Liver (tissue), 9 donors: ENCODE data around the gene ZMYM2. TPM values are rescaled to one million over a fixed set of nuclear protein-coding genes. Genes with fewer than 3 reads are reported as not detected.

Experiments
- DNase-seq: peaks from one replicate; pipeline ENCODE4 v3.0.0-alpha.2; 2017; ENCODE audit warnings: low spot score
- H3K27ac ChIP-seq, 2 donors: one replicate each; pipeline ENCODE4 v1.7.0; 2013; ENCODE audit warnings: inconsistent platforms in 2 of 2, low read length in 2 of 2, control low read depth in 1 of 2, low read depth in 1 of 2, mild to moderate bottlenecking in 1 of 2
- H3K27me3 ChIP-seq, 4 donors: one replicate each; pipeline versions ENCODE4 v1.6.1 to v1.7.0; 2013; ENCODE audit warnings: low read length in 3 of 4, inconsistent platforms in 1 of 4, mild to moderate bottlenecking in 1 of 4, moderate library complexity in 1 of 4; ENCODE audit not compliant: control insufficient read depth in 4 of 4, insufficient read depth in 4 of 4
- H3K36me3 ChIP-seq, 4 donors: one replicate each; pipeline versions ENCODE4 v1.6.1 to v1.7.0; 2013; ENCODE audit warnings: low read length in 3 of 4, mild to moderate bottlenecking in 3 of 4, low read depth in 1 of 4, moderate library complexity in 1 of 4; ENCODE audit not compliant: control insufficient read depth in 4 of 4, insufficient read depth in 3 of 4
- H3K4me1 ChIP-seq, 4 donors: one replicate each; pipeline versions ENCODE4 v1.6.1 to v1.7.0; 2013; ENCODE audit warnings: low read length in 3 of 4, mild to moderate bottlenecking in 3 of 4, moderate library complexity in 1 of 4; ENCODE audit not compliant: control insufficient read depth in 4 of 4, insufficient read depth in 4 of 4
- H3K4me3 ChIP-seq, 3 donors: one replicate each; pipeline versions ENCODE4 v1.6.1 to v1.7.0; 2013; ENCODE audit warnings: low read length in 3 of 3, control low read depth in 1 of 3, low read depth in 1 of 3, mild to moderate bottlenecking in 1 of 3
- H3K9ac ChIP-seq, 2 donors: one replicate each; pipeline ENCODE4 v1.7.0; 2013; ENCODE audit warnings: low read length in 2 of 2, mild to moderate bottlenecking in 2 of 2, moderate library complexity in 2 of 2, control low read depth in 1 of 2, low read depth in 1 of 2
- H3K9me3 ChIP-seq, 4 donors: one replicate each; pipeline versions ENCODE4 v1.6.1 to v1.7.0; 2013; ENCODE audit warnings: low read length in 3 of 4; ENCODE audit not compliant: control insufficient read depth in 4 of 4
- ATF3 ChIP-seq: IDR thresholded peaks from 2 replicates; pipeline ENCODE4 v1.6.1; 2016; ENCODE audit warnings: antibody characterized with exemption
- CTCF ChIP-seq: fragments of 150-350 bp; IDR thresholded peaks from 2 replicates; pipeline ENCODE4 v1.5.1; 2017; ENCODE audit warnings: improper control_type of control experiment, low read depth, low read length; ENCODE audit not compliant: missing input control
- EGR1 ChIP-seq, 2 donors: IDR thresholded peaks; 2 replicates each; pipeline ENCODE4 v1.6.1; 2016 to 2018; ENCODE audit warnings: antibody characterized with exemption in 2 of 2, low read depth in 2 of 2
- FOXA1 ChIP-seq: IDR thresholded peaks from 2 replicates; pipeline ENCODE4 v1.6.1; 2016; ENCODE audit warnings: antibody characterized with exemption
- FOXA2 ChIP-seq: IDR thresholded peaks from 2 replicates; pipeline ENCODE4 v1.6.1; 2016; ENCODE audit warnings: antibody characterized with exemption
- HNF4A ChIP-seq, 2 donors: conservative IDR thresholded peaks; 2 replicates each; pipeline ENCODE4 v1.6.1; 2016; ENCODE audit warnings: antibody characterized with exemption in 2 of 2, mild to moderate bottlenecking in 2 of 2
- HNF4G ChIP-seq: IDR thresholded peaks from 2 replicates; pipeline ENCODE4 v1.6.1; 2016; ENCODE audit warnings: antibody characterized with exemption
- JUND ChIP-seq, 2 donors: IDR thresholded peaks; 2 replicates each; pipeline ENCODE4 v1.6.1; 2016; ENCODE audit warnings: antibody characterized with exemption in 2 of 2
- MAX ChIP-seq: IDR thresholded peaks from 2 replicates; pipeline ENCODE4 v1.6.1; 2016; ENCODE audit warnings: antibody characterized with exemption
- NR2F2 ChIP-seq: IDR thresholded peaks from 2 replicates; pipeline ENCODE4 v1.6.1; 2016; ENCODE audit warnings: antibody characterized with exemption
- RAD21 ChIP-seq, 2 donors: IDR thresholded peaks; 2 replicates each; pipeline ENCODE4 v1.6.1; 2016; ENCODE audit warnings: antibody characterized with exemption in 2 of 2, mild to moderate bottlenecking in 2 of 2
- RXRA ChIP-seq, 2 donors: IDR thresholded peaks; 2 replicates each; pipeline ENCODE4 v1.6.1; 2017 to 2018; ENCODE audit warnings: antibody characterized with exemption in 2 of 2, mild to moderate bottlenecking in 1 of 2
- SP1 ChIP-seq: IDR thresholded peaks from 2 replicates; pipeline ENCODE4 v1.6.1; 2018; ENCODE audit warnings: antibody characterized with exemption, mild to moderate bottlenecking
- TAF1 ChIP-seq: conservative IDR thresholded peaks from 2 replicates; pipeline ENCODE4 v1.6.1; 2016; ENCODE audit warnings: antibody characterized with exemption, mild to moderate bottlenecking
- YY1 ChIP-seq: IDR thresholded peaks from 2 replicates; pipeline ENCODE4 v1.6.1; 2016; ENCODE audit warnings: antibody characterized with exemption, mild to moderate bottlenecking
- ZBTB33 ChIP-seq: IDR thresholded peaks from 2 replicates; pipeline ENCODE4 v1.6.1; 2016; ENCODE audit warnings: antibody characterized with exemption
- WGBS: extraction: QIAGEN DNeasy Blood & Tissue Kit; methylation state at CpG from one replicate; pipeline ENCODE4 v1.1.7; 2013; 5-methylcytosine and 5-hydroxymethylcytosine counted together
- polyA plus RNA-seq, 2 donors: library from polyadenylated mRNA; stranded (reverse) in 1 of 2; unstranded in 1 of 2; fragments of 200-250 nt in 1 of 2; fragments of >200 nt in 1 of 2; fragmentation: Nextera tagmentation in 1 of 2; extraction: Ambion mirVana in 1 of 2; gene quantifications; one replicate each; pipeline versions ENCODE4 v1.2.1 to v1.2.3, GENCODE V29; 2013 to 2015
- total RNA-seq, 2 donors: library from RNA; depleted of rRNA; stranded (reverse); fragments of >200 nt; gene quantifications; one replicate each; pipeline ENCODE4 v1.2.3, GENCODE V29; 2014
- donor health status: healthy.
- donor health status: healthy.
- donor health status: healthy.
- donor health status: healthy.
- donor health status: healthy.

ZMYM2 gene
- total and polyA plus RNA-seq, 4 donors = 8.7 to 40.8 (median 18.5) TPM

GRCh38 chr13:20118268-20119140 is 160.0 kb downstream of the ZMYM2 start:
- TF ChIP-seq HNF4A (conservative IDR thresholded peaks at IDR 0.05) (no peak), FOXA1 (no peak), JUND (IDR thresholded peaks at IDR 0.05) (no peak), CTCF (no peak), YY1 (peak; percentile 46), TAF1 (no peak), ATF3 (no peak), HNF4G (no peak), EGR1 (IDR thresholded peaks at IDR 0.05; ENCODE audit: low read depth in 2 of 2) (peak in 1 of 2 donors; percentile 7), RXRA (IDR thresholded peaks at IDR 0.05) (no peak)
- Histone ChIP-seq H3K27me3 (no peaks in the 10 kb centered on the region), H3K9ac (peak overlapping the region in 1 of 2 donors; percentile 77), H3K27ac (peak overlapping the region; percentile 77 to 90), H3K9me3 (no peaks in the 10 kb centered on the region), H3K4me1 (peaks cover 7 to 21% (median 14%) of the 10 kb centered on the region in 4 donors), H3K36me3 (no peaks in the 10 kb centered on the region), H3K4me3 (peak overlapping the region; percentile 57 to 82 (median 72))
- 7% methylated on average over 55 of the region's 55 CpGs for WGBS
- peak; percentile 49 for DNase-seq

- DNase-seq = no peak
- TF ChIP-seq JUND (IDR thresholded peaks at IDR 0.05) = no peak
- TF ChIP-seq YY1 = no peak
- TF ChIP-seq NR2F2 = no peak
- TF ChIP-seq SP1 = no peak
- no peak for TF ChIP-seq EGR1 (IDR thresholded peaks at IDR 0.05; ENCODE audit: low read depth in 2 of 2)
- TF ChIP-seq TAF1 = no peak
- no peak for TF ChIP-seq MAX
- no peak for TF ChIP-seq FOXA1
- H3K36me3 ChIP-seq = no peaks in the 10 kb centered on the region
- peak overlapping the region; percentile 77 to 90 for H3K27ac ChIP-seq
- WGBS = 71% methylated on average over 3 of the region's 3 CpGs
- no peaks in the 10 kb centered on the region for H3K9me3 ChIP-seq
- H3K9ac ChIP-seq = peak overlapping the region in 1 of 2 donors; percentile 69
- H3K4me3 ChIP-seq = peak overlapping the region in 2 of 3 donors; percentile 14 to 30
- no peaks in the 10 kb centered on the region for H3K27me3 ChIP-seq
- peaks cover 7 to 21% (median 14%) of the 10 kb centered on the region in 4 donors for H3K4me1 ChIP-seq
These were observed 161.4 kb downstream of the ZMYM2 start for GRCh38 chr13:20119960-20120359.

- WGBS = 21% methylated on average over 7 of the region's 7 CpGs
- peak overlapping the region in 1 of 2 donors; percentile 49 for H3K9ac ChIP-seq
- H3K4me1 ChIP-seq = peaks cover 7 to 21% (median 14%) of the 10 kb centered on the region in 4 donors
- DNase-seq = no peak
- H3K27me3 ChIP-seq = no peaks in the 10 kb centered on the region
- H3K36me3 ChIP-seq = no peaks in the 10 kb centered on the region
- H3K27ac ChIP-seq = peak overlapping the region; percentile 77 to 81
- H3K9me3 ChIP-seq = no peaks in the 10 kb centered on the region
- H3K4me3 ChIP-seq = peak overlapping the region; percentile 30 to 63 (median 32)
- no peak for TF ChIP-seq RAD21 (IDR thresholded peaks at IDR 0.05)
- no peak for TF ChIP-seq ATF3
- TF ChIP-seq TAF1 = no peak
- no peak for TF ChIP-seq HNF4G
- TF ChIP-seq EGR1 (IDR thresholded peaks at IDR 0.05; ENCODE audit: low read depth in 2 of 2) = no peak
- TF ChIP-seq MAX = no peak
- no peak for TF ChIP-seq ZBTB33
- TF ChIP-seq YY1 = no peak
- no peak for TF ChIP-seq JUND (IDR thresholded peaks at IDR 0.05)
- TF ChIP-seq FOXA2 = no peak
- TF ChIP-seq CTCF = no peak
- no peak for TF ChIP-seq RXRA (IDR thresholded peaks at IDR 0.05)
- no peak for TF ChIP-seq NR2F2
- TF ChIP-seq SP1 = no peak
These were observed 162.6 kb downstream of the ZMYM2 start for GRCh38 chr13:20121159-20121525.
